Psoas muscle (tissue), 8 donors: ENCODE measurements around the gene GPX5. TPM values are rescaled to one million over a fixed set of nuclear protein-coding genes. Genes with fewer than 3 reads are reported as not detected.
A peak's percentile ranks its signal among the peaks of the same experiment; 100 is the strongest.
"Not testable (repeated sequence)": the region's sequence is repeated elsewhere in the genome, so short reads cannot be mapped to it uniquely, and the experiment has no call there.

Source experiments
- ATAC-seq, 4 donors: fragments of 200-7000 bp; cut with Tn5 transposase; one replicate each; pipeline ENCODE4 v1.9.1; 2020; ENCODE audit warnings: moderate library complexity in 3 of 4, mild to moderate bottlenecking in 2 of 4
- DNase-seq, 2 donors: peaks; one replicate each; pipeline ENCODE4 v3.0.0-alpha.2; 2020
- H3K27ac ChIP-seq: fragments of 200-600 bp; one replicate; pipeline ENCODE4 v1.8.0; 2022
- H3K27me3 ChIP-seq, 3 donors: fragments of 200-600 bp in 1 of 3; one replicate each; pipeline versions ENCODE4 v1.6.1 to v1.8.0; 2013 to 2022; ENCODE audit warnings: low read length in 2 of 3, mild to moderate bottlenecking in 2 of 3, moderate library complexity in 1 of 3; ENCODE audit not compliant: insufficient read depth in 3 of 3
- H3K36me3 ChIP-seq, 2 donors: fragments of 200-600 bp in 1 of 2; one replicate each; pipeline versions ENCODE4 v1.6.1 to v1.8.0; 2013 to 2022; ENCODE audit warnings: low read depth in 1 of 2, mild to moderate bottlenecking in 1 of 2, moderate library complexity in 1 of 2; ENCODE audit not compliant: insufficient read depth in 1 of 2
- H3K4me1 ChIP-seq: fragments of 200-600 bp; one replicate; pipeline ENCODE4 v1.8.0; 2022
- H3K4me3 ChIP-seq: fragments of 200-600 bp; one replicate; pipeline ENCODE4 v1.8.0; 2022; ENCODE audit warnings: mild to moderate bottlenecking
- H3K9me3 ChIP-seq: fragments of 200-600 bp; one replicate; pipeline ENCODE4 v1.8.0; 2022
- CTCF ChIP-seq: fragments of 200-600 bp; IDR thresholded peaks from one replicate; pipeline ENCODE4 v1.8.0; 2022; ENCODE audit warnings: antibody characterized with exemption
- WGBS, 3 donors: extraction: QIAGEN DNeasy Blood & Tissue Kit; methylation state at CpG; one replicate each; pipeline versions ENCODE4 v1.1.6 to v1.1.7; 2013; 5-methylcytosine and 5-hydroxymethylcytosine counted together
- intact Hi-C, 2 donors: fragments of 100-400 bp; cut with DNase I; formaldehyde crosslinking; loops; one replicate each; pipeline versions ENCODE4 v1.11.0 to v1.14.2; 2022
- polyA plus RNA-seq, 3 donors: library from polyadenylated mRNA; stranded (reverse); fragments of 200-250 nt; gene quantifications; one replicate each; pipeline ENCODE4 v1.2.3, GENCODE V29; 2013
- total RNA-seq, 4 donors: library from RNA; stranded (reverse); fragmentation: NEBNext Ultra II Directional in 2 of 4; extraction: Animal tissue kit (Norgen Biotek cat#: 25700) in 2 of 4; gene quantifications; one replicate each; pipeline versions ENCODE4 v1.2.1 to v1.2.4, GENCODE V29; 2021 to 2023
- donor health status: healthy with polysubstance abuse.
- donor health status: DM: no; HTN: no; CAD: no; lungs with moderate emphysema.
- donor health status: Bipolar disorder and iron deficiency.
- donor health status: healthy.
- donor health status: DM: yes; HTN: yes; CAD: no.
- donor health status: DM: no; HTN: no; CAD: no.
- donor health status: DM: no; HTN: no; CAD: no.
- donor health status: DM: yes; HTN: yes; CAD: no.

The GPX5 gene
- total and polyA plus RNA-seq, 7 donors: not detected

DNA sequence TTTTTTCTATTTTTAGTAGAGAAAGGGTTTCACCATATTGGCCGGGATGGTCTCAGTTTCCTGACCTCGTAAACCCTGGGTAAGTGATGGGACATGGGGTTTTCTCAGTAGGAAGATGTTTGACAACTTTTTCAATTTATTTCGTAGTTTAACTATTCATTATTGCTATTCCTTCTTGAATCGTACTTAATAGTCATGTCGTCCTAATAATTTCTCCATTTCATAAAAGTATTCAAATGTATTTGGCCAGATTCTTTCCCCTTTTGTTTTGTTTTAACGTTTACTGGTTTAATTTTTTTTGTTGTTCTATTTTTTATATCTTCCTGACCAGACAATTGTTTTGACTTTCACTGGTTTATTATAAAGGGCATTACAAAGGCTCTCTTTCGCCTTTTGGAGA, 16.3 kb downstream of the GPX5 start:
- Histone ChIP-seq H3K36me3 (no peaks in the 10 kb centered on the region), H3K9me3 (no peaks in the 10 kb centered on the region), H3K4me3 (no peak overlapping the region), H3K27me3 (peaks cover 3 to 6% (median 5%) of the 10 kb centered on the region in 3 donors), H3K4me1 (no peaks in the 10 kb centered on the region), H3K27ac (no peak overlapping the region)
- intact Hi-C loops: no loop called here
- DNase-seq (no peak), ATAC-seq (no peak)
- TF ChIP-seq CTCF: no peak
- WGBS, 3 donors: 51 to 56% (median 54%) methylated on average over 7 of the region's 7 CpGs

GRCh38 chr6:28542440-28543296, 17.0 kb downstream of the GPX5 start:
- WGBS, 3 donors: 3 to 5% (median 5%) methylated on average over 30 of the region's 30 CpGs
- ATAC-seq: no peak
- peaks cover 3 to 5% (median 4%) of the 10 kb centered on the region in 3 donors for H3K27me3 ChIP-seq

DNA sequence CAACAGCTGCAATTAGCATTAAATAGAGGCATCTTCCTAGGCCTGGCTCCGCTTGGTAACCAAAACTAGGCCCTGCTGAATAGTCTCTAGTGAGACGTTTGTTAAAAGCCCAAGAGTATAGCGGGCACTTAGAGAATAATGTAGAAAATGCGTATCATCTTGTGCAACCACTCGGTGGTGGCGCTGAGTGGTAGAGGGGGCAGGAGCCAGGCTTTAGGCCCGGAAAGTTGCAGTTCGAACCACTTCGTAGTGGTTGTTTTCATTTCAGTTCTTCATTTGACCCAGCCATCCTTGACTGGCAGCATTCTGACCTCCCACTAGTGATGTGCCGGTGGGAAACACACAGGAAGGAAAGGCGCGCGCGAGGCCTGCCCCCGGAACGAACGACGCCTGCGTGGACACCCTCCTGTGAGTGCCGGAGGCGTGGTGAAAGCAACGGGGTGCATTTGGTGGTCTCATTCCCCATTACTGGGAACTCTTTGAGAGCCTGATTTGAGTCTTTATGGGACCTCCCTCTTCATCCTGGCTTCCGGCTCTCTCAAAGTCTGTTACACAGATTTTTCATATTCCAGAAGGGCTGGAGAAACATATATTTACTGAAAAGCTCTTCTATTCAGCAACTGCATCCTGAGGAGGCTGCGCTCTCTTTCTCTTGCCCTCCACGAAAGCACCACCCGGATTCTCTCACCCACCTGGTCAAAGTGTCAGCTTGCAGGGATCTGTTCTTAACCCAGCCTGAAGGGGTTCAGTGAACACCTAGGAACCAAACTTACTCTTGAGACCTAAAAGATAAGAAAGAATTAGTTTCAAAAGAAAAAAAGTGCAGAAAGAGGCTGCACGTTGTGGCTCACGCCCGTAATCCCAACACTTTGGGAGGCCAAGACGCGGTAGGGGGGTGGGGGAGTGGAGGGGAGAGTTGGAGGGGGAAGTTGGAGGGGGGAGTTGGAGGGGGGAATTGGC, 18.2 kb downstream of the GPX5 start:
- intact Hi-C loops: no loop called here
- no peak for TF ChIP-seq CTCF
- peak overlapping the region; percentile 25 for H3K4me3 ChIP-seq
- no peaks in the 10 kb centered on the region for H3K9me3 ChIP-seq
- H3K36me3 ChIP-seq: no peaks in the 10 kb centered on the region
- H3K27ac ChIP-seq: no peak overlapping the region
- peaks cover 3 to 5% (median 4%) of the 10 kb centered on the region in 3 donors for H3K27me3 ChIP-seq
- DNase-seq (no peak), ATAC-seq (no peak)
- 11 to 12% (median 11%) methylated on average over 31 of the region's 31 CpGs for WGBS, 3 donors
- no peaks in the 10 kb centered on the region for H3K4me1 ChIP-seq

More at GRCh38 chr6:28542440-28543296, 17.0 kb downstream of the GPX5 start:
- no peak overlapping the region for H3K27ac ChIP-seq
- intact Hi-C loops: no loop called here
- peak overlapping the region; percentile 4 for H3K4me3 ChIP-seq
- no peaks in the 10 kb centered on the region for H3K36me3 ChIP-seq
- no peak for TF ChIP-seq CTCF
- H3K9me3 ChIP-seq: no peaks in the 10 kb centered on the region
- no peak for DNase-seq
- H3K4me1 ChIP-seq: no peaks in the 10 kb centered on the region

GRCh38 chr6:28545955-28546354, 20.3 kb downstream of the GPX5 start:
- DNase-seq: no peak
- Histone ChIP-seq H3K27me3 (peaks cover 0 to 5% (median 3%) of the 10 kb centered on the region in 3 donors), H3K4me1 (no peaks in the 10 kb centered on the region), H3K9me3 (no peaks in the 10 kb centered on the region), H3K27ac (no peak overlapping the region), H3K4me3 (no peak overlapping the region), H3K36me3 (no peaks in the 10 kb centered on the region)
- no peak for TF ChIP-seq CTCF
- no peak for ATAC-seq
- intact Hi-C loops: no loop called here

GRCh38 chr6:28547003-28547402, 21.3 kb downstream of the GPX5 start:
- H3K36me3 ChIP-seq, DNase-seq, H3K27me3 ChIP-seq, ATAC-seq, intact Hi-C loops, H3K27ac ChIP-seq, H3K4me3 ChIP-seq, H3K9me3 ChIP-seq, H3K4me1 ChIP-seq: not testable (repeated sequence)
- 85 to 91% (median 88%) methylated on average over 3 of the region's 3 CpGs for WGBS, 3 donors
